HG03558 (cell line): ENCODE measurements around the gene ARHGEF28.

ENCODE experiments used
- ATAC-seq: cut with Tn5 transposase; IDR thresholded peaks from one replicate; pipeline ENCODE4 v1.9.1; 2021; ENCODE audit warnings: moderate number of reproducible peaks; ENCODE audit not compliant: unreplicated experiment; ENCODE audit errors: extremely low read depth

ARHGEF28 gene

DNA sequence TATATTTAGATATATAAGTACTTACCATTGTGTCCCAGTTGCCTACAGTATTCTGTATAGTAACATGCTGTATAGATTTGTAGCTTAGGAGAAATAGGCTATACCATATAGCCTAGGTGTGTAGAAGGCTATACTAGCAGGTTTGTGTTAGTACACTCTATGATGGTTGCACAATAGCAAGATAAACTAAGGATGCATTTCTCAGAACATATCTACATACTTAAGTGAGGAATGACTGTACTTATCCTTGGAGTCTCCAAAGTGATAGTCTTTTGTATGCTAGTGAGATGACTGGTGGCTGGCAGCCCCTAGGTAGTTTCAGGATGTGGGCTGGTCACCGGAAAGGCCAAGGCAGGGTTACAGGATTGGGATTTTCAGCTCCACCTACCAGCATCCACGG is 208.7 kb downstream of the ARHGEF28 start:
- no peak for ATAC-seq

GRCh38 chr5:73835726-73836125 is 209.7 kb downstream of the ARHGEF28 start:
- ATAC-seq, result no peak

- ATAC-seq, result no peak
These were observed 210.6 kb downstream of the ARHGEF28 start for GRCh38 chr5:73836607-73837006.

DNA sequence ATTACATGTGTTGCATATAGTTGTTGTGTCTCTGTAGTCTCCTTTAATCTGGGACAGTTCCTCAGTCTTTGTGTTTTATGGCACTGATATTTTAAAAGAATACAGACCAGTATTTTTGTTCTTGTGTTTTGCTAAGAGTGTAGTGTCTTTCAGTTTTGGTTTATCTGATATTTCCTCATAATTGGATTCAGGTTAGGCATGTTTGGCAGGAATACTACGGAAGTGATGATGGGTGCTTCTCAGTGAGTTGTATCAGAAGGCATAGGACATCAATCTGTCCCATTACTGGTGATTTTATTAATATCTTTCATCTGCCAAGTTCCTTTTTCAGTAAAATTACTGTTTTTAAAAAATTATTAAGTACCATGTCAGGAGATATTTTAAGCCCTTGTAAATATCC is 212.9 kb downstream of the ARHGEF28 start:
- no peak for ATAC-seq

DNA sequence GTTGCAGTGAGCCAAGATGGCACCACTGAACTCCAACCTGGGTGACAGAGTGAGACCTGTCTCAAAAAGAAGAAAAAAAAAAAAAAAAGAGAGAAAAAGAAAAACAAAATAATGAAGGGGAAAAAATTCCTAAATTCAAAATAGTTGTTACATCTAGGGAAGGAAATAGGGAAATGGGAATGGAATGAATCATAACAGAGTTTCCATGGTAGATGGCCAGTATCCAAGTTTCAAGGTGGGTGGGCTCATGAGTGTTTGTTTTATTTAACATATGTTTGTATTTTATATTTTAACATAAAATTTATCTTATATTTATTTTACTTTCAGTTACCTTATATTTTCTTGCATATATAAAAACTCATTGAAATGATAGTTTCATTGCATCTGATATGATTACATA is 215.6 kb downstream of the ARHGEF28 start:
- no peak for ATAC-seq

DNA sequence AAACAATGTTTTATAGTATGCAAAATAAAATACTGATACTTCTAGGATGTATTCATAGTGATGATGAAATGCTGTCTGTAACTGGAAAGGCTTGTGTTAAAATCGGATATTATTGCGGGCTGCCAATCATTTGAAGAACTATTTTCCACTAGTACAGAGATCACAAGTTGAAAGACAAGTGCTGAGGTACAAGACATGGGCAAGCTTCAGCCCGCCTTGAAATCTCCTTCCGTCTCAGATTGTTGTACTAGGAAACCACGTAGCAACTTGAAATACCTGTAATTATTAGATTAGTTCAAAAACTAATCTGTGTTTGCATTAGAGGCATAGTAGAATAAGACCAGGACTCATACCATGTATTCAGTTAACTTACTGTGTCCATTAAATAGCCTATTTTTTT is 218.2 kb downstream of the ARHGEF28 start:
- ATAC-seq, result no peak

DNA sequence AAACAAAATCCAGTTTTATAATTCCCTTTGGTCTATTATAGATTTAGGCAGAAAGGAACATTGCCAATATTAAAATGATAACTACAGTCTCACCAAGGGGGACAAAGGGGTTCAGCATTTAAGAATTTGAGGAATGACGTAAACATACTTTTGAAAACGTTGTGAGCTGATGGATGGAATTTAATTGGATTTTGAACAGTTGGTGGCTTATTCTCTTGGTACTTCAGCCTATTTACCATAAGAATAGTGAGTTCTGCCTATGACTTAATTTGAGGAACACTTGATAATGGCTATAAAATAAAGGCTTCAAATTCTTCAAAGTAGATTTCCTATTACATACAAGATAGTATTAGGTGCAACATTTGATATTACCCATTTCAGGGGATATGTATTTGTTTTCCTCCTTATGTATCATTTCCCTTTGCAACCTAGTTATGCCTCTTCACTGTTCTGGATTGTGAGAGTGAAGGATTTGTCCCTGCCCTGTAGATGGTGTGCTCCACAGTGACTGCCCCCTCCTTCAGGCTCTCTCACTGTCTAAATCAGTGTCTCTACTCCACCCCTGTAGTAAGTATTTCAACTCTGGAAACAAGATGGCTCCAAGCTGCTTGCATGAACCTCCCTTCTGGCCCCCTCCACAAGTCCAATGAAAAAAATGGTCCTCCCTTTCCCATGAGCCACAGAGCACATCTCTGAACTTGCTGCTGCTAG is 225.6 kb downstream of the ARHGEF28 start:
- ATAC-seq, result no peak

DNA sequence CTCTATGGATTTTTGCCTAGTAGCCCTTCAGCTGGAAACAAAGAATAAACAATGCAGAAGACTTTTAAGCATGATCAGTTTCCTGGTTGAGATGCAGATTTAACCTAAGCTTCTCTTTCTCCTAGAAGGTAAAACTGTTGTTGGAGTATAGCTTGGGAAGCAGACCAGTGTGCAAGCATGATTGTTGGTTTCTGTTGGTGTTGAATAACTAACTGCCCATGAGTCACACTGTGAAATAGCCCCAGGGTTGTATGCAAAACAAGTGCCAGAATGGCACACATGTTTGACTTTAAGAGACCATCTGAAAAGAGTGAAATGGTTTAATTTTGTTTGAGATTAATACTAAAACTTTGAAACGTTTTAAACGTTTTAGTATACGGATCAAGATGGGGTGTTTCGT is 227.1 kb downstream of the ARHGEF28 start:
- ATAC-seq, result no peak

GRCh38 chr5:73856997-73857396 is 231.0 kb downstream of the ARHGEF28 start:
- ATAC-seq, result no peak

DNA sequence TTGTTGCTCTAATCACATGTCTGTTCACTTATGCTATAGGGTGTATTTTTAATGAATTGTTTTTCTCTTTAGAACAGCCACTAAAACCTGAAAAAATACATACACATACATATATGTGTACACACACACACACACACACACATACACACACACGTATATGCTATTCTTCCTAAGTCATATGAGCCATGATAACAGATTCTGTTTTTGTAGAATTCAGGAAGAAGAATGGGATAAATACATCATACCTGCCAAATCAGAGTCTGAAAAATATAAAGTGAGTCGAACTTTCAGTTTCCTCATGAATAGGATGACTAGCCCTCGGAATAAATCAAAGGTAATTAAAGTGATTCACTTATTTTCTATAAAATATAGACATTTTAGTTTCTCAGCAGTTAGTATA is 231.4 kb downstream of the ARHGEF28 start:
- no peak for ATAC-seq

DNA sequence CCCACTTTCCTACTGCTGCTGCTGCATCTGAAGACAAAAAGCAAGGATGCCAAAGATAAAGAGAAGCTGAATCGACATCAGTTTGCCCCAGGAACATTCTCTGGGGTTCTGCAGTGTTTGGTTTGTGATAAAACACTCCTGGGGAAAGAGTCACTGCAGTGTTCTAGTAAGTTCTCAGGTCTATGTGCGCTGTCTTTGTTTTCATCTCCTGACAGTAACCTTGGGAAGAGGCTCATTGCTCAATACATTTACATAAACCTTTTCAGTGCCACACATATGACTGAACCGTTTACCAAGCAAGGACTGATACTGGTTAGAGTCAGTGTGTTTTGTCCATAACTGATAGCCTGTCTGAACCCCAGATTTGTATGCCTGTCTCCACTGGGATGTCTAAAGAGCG is 232.1 kb downstream of the ARHGEF28 start:
- no peak for ATAC-seq

DNA sequence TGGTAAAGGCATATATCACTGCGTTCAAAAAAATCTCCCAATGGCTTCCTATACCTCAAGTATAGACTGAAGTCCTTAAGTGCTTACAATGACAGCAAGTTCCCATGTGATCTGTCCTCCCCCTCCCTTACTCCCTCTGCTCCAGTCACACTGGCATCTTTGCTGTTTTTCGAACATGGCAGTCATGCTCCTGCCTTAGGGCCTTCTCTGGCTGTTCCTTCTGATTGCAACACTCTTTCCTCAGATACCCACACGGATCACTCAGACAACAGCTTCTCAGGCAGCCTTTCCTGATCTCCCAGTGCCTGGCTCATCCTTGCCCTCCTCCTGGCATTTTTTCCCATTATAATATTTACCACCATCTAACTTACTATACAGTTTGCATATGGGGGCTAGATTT is 232.8 kb downstream of the ARHGEF28 start:
- no peak for ATAC-seq

DNA sequence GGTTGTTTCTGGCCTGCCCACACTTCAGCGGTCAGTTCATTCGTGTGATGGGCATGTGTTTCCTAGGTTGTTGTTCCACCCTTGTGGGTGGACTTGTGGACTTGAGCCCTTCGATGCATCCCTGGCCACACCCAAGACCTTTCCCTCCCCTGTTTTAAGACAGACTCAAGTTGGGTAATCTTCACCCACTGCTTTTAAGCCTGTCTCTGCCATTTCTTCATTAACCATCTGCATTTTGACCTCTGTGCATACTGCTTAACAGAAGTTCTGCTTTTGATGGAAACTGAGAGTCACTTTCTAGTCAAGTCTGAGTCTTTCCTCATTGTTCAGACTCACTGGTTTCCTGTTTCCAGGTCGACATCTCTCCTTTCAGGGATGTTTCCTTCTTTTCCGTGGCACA is 233.7 kb downstream of the ARHGEF28 start:
- no peak for ATAC-seq

- ATAC-seq, result no peak
These were observed 235.5 kb downstream of the ARHGEF28 start for GRCh38 chr5:73861313-73861988.

DNA sequence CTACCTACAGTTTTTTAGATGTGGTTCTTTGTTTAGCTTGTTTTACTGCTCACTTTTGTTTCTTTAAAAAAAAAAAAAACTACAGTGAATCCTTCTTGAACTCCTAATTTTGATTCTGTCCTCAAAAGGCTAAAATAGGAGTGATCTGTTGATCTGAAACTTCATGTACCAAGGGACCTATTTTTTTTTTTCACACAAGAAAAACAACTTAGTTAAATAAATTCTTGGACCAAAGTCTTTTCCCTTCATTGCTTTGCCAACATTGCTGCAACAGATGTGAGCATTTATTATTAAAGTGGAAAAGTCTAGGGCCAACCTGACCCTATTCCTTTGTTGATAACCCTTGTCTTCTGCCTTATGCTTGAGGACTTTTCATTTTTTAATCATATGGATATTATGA is 236.8 kb downstream of the ARHGEF28 start:
- no peak for ATAC-seq

- ATAC-seq, result no peak
These were observed 237.9 kb downstream of the ARHGEF28 start for GRCh38 chr5:73863876-73864275.

DNA sequence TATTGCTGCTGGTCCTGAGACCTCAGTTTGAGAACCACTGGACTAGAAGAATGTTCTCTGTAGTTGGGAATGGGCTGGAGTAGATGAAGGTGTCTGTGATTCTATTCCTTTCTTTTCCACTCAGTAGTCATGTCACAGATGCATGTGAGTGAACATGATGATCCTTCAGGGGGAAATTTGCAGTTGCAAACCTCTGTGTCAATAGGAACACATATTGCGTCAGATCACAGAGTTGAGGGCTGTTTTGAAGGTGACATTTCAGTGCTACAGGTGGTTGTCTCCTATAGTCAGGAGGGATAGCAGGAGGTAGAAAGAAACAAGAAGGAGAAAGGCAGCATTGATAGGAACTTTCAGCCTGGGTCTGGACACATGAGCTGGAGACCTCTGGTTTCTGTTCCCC is 239.3 kb downstream of the ARHGEF28 start:
- no peak for ATAC-seq

- no peak for ATAC-seq
These were observed 241.6 kb downstream of the ARHGEF28 start for GRCh38 chr5:73867345-73868335.

DNA sequence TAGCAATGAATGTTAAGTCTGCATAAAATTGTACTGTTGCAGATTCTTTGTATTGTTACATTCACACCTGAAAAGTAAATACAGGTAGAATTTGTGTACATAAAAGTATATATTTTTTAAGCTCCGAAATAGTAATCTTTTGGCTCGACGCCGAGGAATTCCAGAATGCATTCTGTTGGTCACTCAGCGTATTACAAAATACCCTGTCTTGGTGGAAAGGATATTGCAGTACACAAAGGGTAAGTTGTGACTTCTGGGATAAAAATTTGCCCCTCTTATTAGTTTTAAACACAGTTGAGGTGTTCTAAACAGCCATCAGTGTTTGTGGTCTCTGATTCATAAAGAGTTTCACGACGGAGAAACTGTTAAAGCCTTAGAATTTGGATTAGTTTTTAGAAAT is 257.6 kb downstream of the ARHGEF28 start:
- ATAC-seq, result no peak

DNA sequence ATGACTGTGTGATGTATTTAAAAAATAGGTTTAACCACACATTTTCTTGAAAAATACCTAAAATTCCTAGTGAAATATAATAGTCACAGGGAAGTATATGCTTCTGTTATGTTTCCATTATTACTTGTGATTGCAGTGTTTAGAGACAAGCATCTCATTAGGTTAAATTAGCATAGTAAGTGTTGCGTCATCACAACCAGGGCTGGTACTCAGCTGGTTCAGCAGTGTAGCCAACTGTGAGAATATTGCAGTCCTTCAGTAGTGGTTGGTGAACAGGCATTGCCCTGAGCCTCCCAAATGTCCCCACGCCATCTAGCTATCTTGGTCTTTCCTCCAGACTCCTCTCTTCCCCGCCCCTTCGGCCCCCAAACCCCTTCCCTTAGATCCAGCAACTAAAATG is 261.7 kb downstream of the ARHGEF28 start:
- no peak for ATAC-seq

DNA sequence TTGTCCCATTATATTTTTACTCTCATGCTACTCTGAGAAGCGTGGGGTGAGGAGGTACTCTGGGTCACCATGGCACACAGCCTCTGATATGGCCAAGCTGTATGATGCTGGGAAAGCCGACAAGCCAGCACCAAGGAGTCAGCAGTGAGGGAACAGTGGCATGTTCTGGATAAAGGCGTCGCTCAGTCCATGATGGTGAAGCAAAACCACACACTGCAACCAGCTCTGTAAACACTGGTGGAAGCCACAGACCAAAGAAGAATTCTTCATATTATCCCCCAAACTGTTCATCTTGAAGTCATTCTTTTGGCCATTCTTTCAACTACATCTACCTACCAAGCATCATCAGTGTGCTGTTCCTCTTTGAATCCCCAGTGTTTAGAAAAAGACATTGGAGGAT is 264.6 kb downstream of the ARHGEF28 start:
- no peak for ATAC-seq
